ENCODE data around the gene C19orf33. TPM values are rescaled to one million over a fixed set of nuclear protein-coding genes. Genes with fewer than 3 reads are reported as not detected.

The C19orf33 gene
- total and polyA plus RNA-seq, 9 of the 15 experiments (the other 6 are each of a cell fraction or from before 2014, with no cell fraction given) = 3.2 TPM; not detected in 8

DNA sequence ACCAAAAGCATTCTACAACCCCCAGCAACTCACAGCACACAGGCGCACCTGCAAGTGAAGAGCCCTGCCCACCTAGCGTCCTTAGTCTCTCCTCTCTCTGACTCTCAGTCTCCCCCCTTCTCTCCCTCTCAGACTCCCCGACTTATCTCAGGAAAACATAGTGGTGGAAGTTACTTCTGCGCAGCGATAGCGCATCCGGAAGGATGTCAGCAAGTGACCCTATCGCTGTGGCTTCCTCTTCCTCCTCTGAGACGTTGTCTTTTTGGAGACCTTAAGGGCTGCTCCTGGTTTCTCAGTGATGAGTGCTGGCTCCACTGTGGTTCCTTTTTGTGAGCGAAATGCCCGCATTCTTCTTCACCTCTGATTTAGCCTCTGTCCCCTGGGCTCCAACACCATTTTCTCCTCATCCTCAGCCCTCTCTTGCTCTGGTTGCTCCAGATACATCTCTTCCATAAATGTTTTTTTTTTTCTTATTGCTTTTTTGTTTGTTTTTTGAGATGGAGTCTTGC is 13.1 kb downstream of the C19orf33 start (continued):
- TF ChIP-seq, protein P1, sequence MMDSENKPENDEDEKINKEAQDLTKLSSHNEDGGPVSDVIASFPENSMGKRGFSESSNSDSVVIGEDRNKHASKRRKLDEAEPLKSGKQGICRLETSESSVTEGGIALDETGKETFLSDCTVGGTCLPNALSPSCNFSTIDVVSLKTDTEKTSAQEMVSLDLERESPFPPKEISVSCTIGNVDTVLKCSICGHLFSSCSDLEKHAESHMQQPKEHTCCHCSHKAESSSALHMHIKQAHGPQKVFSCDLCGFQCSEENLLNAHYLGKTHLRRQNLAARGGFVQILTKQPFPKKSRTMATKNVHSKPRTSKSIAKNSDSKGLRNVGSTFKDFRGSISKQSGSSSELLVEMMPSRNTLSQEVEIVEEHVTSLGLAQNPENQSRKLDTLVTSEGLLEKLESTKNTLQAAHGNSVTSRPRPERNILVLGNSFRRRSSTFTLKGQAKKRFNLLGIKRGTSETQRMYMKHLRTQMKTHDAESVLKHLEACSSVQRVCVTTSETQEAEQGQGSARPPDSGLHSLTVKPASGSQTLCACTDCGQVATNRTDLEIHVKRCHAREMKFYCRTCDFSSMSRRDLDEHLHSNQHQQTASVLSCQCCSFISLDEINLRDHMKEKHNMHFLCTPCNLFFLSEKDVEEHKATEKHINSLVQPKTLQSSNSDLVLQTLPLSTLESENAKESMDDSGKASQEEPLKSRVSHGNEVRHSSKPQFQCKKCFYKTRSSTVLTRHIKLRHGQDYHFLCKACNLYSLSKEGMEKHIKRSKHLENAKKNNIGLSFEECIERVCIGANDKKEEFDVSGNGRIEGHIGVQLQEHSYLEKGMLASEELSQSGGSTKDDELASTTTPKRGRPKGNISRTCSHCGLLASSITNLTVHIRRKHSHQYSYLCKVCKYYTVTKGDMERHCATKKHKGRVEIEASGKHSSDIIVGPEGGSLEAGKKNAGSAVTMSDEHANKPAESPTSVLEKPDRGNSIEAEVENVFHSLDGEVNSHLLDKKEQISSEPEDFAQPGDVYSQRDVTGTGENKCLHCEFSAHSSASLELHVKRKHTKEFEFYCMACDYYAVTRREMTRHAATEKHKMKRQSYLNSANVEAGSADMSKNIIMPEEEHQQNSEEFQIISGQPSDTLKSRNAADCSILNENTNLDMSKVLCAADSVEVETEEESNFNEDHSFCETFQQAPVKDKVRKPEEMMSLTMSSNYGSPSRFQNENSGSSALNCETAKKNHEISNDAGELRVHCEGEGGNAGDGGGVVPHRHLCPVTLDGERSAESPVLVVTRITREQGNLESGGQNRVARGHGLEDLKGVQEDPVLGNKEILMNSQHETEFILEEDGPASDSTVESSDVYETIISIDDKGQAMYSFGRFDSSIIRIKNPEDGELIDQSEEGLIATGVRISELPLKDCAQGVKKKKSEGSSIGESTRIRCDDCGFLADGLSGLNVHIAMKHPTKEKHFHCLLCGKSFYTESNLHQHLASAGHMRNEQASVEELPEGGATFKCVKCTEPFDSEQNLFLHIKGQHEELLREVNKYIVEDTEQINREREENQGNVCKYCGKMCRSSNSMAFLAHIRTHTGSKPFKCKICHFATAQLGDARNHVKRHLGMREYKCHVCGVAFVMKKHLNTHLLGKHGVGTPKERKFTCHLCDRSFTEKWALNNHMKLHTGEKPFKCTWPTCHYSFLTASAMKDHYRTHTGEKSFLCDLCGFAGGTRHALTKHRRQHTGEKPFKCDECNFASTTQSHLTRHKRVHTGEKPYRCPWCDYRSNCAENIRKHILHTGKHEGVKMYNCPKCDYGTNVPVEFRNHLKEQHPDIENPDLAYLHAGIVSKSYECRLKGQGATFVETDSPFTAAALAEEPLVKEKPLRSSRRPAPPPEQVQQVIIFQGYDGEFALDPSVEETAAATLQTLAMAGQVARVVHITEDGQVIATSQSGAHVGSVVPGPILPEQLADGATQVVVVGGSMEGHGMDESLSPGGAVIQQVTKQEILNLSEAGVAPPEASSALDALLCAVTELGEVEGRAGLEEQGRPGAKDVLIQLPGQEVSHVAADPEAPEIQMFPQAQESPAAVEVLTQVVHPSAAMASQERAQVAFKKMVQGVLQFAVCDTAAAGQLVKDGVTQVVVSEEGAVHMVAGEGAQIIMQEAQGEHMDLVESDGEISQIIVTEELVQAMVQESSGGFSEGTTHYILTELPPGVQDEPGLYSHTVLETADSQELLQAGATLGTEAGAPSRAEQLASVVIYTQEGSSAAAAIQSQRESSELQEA (IDR thresholded peaks at IDR 0.05; ENCODE audit: low read depth) = peak; percentile 43; the same call in 1 of the 2 replicates
- TF ChIP-seq MEF2D (tag; conservative IDR thresholded peaks at IDR 0.05; ENCODE audit: low read depth) (0 out of 2 replicates have a peak, but pooled peaks have one; percentile 23), TCF7 (IDR thresholded peaks at IDR 0.05; ENCODE audit: borderline replicate concordance) (no peak), ZFP1 (CRISPR knock-in tag; IDR thresholded peaks at IDR 0.05) (no peak), ZNF778 (CRISPR knock-in tag; IDR thresholded peaks at IDR 0.05) (no peak), NCOA4 (IDR thresholded peaks at IDR 0.05; ENCODE audit: partially characterized antibody) (peak; percentile 24), RFX1 (IDR thresholded peaks at IDR 0.05) (no peak), ZNF695 (CRISPR knock-in tag; IDR thresholded peaks at IDR 0.05) (no peak), ZNF354B (CRISPR knock-in tag; IDR thresholded peaks at IDR 0.05) (no peak), CTBP1 (IDR thresholded peaks at IDR 0.05; ENCODE audit: borderline replicate concordance) (peak; percentile 98), BDP1 (IDR thresholded peaks at IDR 0.05; ENCODE audit: insufficient read depth, insufficient read length) (no peak), NONO (IDR thresholded peaks at IDR 0.05; ENCODE audit: low read depth in 2 of 2, low read length in 1 of 2) (no peak)
- TF ChIP-seq, protein P2, sequence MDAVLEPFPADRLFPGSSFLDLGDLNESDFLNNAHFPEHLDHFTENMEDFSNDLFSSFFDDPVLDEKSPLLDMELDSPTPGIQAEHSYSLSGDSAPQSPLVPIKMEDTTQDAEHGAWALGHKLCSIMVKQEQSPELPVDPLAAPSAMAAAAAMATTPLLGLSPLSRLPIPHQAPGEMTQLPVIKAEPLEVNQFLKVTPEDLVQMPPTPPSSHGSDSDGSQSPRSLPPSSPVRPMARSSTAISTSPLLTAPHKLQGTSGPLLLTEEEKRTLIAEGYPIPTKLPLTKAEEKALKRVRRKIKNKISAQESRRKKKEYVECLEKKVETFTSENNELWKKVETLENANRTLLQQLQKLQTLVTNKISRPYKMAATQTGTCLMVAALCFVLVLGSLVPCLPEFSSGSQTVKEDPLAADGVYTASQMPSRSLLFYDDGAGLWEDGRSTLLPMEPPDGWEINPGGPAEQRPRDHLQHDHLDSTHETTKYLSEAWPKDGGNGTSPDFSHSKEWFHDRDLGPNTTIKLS (IDR thresholded peaks at IDR 0.05; ENCODE audit: borderline replicate concordance, low read depth) = peak; percentile 48; the same call in 1 of the 2 replicates
- TF ChIP-seq, protein P3, sequence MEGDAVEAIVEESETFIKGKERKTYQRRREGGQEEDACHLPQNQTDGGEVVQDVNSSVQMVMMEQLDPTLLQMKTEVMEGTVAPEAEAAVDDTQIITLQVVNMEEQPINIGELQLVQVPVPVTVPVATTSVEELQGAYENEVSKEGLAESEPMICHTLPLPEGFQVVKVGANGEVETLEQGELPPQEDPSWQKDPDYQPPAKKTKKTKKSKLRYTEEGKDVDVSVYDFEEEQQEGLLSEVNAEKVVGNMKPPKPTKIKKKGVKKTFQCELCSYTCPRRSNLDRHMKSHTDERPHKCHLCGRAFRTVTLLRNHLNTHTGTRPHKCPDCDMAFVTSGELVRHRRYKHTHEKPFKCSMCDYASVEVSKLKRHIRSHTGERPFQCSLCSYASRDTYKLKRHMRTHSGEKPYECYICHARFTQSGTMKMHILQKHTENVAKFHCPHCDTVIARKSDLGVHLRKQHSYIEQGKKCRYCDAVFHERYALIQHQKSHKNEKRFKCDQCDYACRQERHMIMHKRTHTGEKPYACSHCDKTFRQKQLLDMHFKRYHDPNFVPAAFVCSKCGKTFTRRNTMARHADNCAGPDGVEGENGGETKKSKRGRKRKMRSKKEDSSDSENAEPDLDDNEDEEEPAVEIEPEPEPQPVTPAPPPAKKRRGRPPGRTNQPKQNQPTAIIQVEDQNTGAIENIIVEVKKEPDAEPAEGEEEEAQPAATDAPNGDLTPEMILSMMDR (IDR thresholded peaks at IDR 0.05 in 2 of 3, conservative IDR thresholded peaks at IDR 0.05 in 1 of 3; ENCODE audit: insufficient read depth in 2 of 3, low read depth in 1 of 3, low read length in 3 of 3) = 0 out of 6 replicates have a peak, but pooled peaks of 1 of the 3 experiments have one; percentile 2
- TF ChIP-seq, protein P4, sequence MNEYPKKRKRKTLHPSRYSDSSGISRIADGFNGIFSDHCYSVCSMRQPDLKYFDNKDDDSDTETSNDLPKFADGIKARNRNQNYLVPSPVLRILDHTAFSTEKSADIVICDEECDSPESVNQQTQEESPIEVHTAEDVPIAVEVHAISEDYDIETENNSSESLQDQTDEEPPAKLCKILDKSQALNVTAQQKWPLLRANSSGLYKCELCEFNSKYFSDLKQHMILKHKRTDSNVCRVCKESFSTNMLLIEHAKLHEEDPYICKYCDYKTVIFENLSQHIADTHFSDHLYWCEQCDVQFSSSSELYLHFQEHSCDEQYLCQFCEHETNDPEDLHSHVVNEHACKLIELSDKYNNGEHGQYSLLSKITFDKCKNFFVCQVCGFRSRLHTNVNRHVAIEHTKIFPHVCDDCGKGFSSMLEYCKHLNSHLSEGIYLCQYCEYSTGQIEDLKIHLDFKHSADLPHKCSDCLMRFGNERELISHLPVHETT (CRISPR knock-in tag; conservative IDR thresholded peaks at IDR 0.05 in 1 of 2, IDR thresholded peaks at IDR 0.05 in 1 of 2) = peak in 1 of 2 experiments; percentile 76; a peak in 2 of 4 replicates

All from K562 (cell line).